Esophagus squamous epithelium (tissue), 5 donors: ENCODE measurements around the gene NECAB2. TPM values are rescaled to one million over a fixed set of nuclear protein-coding genes. Genes with fewer than 3 reads are reported as not detected.

Source experiments
- DNase-seq: peaks from one replicate; lab custom pipeline; 2025; lab: John Stamatoyannopoulos, UW
- H3K27ac ChIP-seq, 4 donors: fragments of 200-600 bp; sonication (generic); one replicate each; pipeline ENCODE4 v1.5.1; 2016 to 2019; ENCODE audit warnings: mild to moderate bottlenecking in 1 of 4
- H3K27me3 ChIP-seq, 4 donors: fragments of 200-600 bp; sonication (generic); 1 replicate in 3 of 4; 2 replicates in 1 of 4; pipeline versions ENCODE4 v1.5.1 to v1.6.0; 2017 to 2021; ENCODE audit warnings: antibody characterized with exemption in 1 of 4
- H3K36me3 ChIP-seq, 3 donors: fragments of 200-600 bp; sonication (generic); one replicate each; pipeline ENCODE4 v1.5.1; 2016 to 2019
- H3K4me1 ChIP-seq, 3 donors: fragments of 200-600 bp; sonication (generic); one replicate each; pipeline ENCODE4 v1.5.1; 2017 to 2019
- H3K4me3 ChIP-seq, 4 donors: fragments of 200-600 bp; sonication (generic); 1 replicate in 3 of 4; 2 replicates in 1 of 4; pipeline ENCODE4 v1.5.1; 2016 to 2019; ENCODE audit warnings: mild to moderate bottlenecking in 2 of 4, moderate library complexity in 1 of 4
- H3K9me3 ChIP-seq, 3 donors: fragments of 200-600 bp; sonication (generic); one replicate each; pipeline ENCODE4 v1.5.1; 2016 to 2019
- CTCF ChIP-seq, 6 experiments: fragments of 450-650 bp in 4 of 6; fragments of 200-600 bp in 2 of 6; sonication (generic) in 2 of 6; IDR thresholded peaks; one replicate each; pipeline ENCODE4 v1.5.1; 2016 to 2019; ENCODE audit warnings: antibody characterized with exemption in 6 of 6, mild to moderate bottlenecking in 4 of 6, moderate library complexity in 4 of 6
- POLR2A ChIP-seq, 4 donors: fragments of 450-650 bp; IDR thresholded peaks; one replicate each; pipeline ENCODE4 v1.6.1; 2017; ENCODE audit warnings: antibody characterized with exemption in 4 of 4, mild to moderate bottlenecking in 4 of 4, moderate library complexity in 3 of 4
- WGBS, 2 donors: methylation state at CpG; one replicate each; pipeline ENCODE4 v1.1.5; 2018; 5-methylcytosine and 5-hydroxymethylcytosine counted together
- intact Hi-C: fragments of 100-400 bp; cut with DNase I; formaldehyde crosslinking; loops from one replicate; pipeline ENCODE4 v1.15.0; 2022
- total RNA-seq, 4 donors: library from RNA; depleted of rRNA; stranded (reverse); fragments of >200 nt; gene quantifications; one replicate each; pipeline ENCODE4 v1.1.0, GENCODE V29; 2016
- donor health status: DM: yes; HTN: yes; CAD: no.

The NECAB2 gene
- total RNA-seq, 4 donors from 2014 or later: not detected

DNA sequence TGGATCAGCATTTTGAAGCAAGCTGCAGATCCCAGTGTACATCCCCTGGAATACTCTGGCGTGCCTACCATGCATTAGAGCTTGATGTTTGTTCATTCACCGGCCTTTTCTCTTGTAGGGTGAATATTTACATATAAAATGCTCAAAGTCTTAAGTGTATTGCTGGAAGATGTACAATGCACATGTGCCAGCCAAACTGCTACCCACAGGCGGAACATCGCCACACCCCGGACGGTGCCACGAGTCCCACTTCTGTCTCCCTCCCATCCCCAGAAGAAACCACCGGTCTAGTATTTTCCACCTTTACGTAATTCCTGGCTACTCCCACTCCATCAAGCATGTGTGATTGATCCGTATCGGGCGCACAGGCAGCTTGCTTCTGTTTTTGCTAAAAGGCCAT is 70.4 kb downstream of the NECAB2 start:
- Histone ChIP-seq H3K9me3 (peaks cover 0 to 10% (median 0%) of the 10 kb centered on the region in 3 donors), H3K36me3 (no peaks in the 10 kb centered on the region), H3K27me3 (peaks cover 0 to 67% (median 2%) of the 10 kb centered on the region in 4 donors), H3K4me3 (no peak overlapping the region), H3K27ac (no peak overlapping the region), H3K4me1 (peaks cover 0 to 19% (median 0%) of the 10 kb centered on the region in 3 donors)
- DNase-seq: no peak
- WGBS, 2 donors: 73 to 84% methylated on average over 12 of the region's 12 CpGs
- intact Hi-C loops: no loop called here
- TF ChIP-seq CTCF (IDR thresholded peaks at IDR 0.05): no peak
- TF ChIP-seq POLR2A (IDR thresholded peaks at IDR 0.05): no peak

DNA sequence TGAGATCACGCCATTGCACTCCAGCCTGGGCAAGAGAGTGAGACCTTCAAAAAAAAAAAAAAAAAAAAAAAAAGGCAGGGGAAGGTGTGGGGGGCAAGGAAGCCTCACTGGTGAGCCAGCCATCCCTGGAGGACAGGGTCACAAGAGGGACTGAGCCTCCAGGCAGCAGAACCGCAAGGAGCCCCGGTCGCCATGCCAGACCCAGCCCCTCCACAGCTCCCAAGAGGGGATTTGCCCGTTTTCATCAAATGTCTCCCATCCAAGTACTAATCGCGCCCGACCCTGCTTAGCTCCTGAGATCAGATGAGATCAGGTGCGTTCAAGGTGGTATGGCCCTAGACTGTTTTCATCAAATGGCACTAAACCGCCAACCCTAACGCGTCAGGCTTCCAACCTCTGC is 71.7 kb downstream of the NECAB2 start:
- WGBS, 2 donors: 86 to 96% methylated on average over 8 to 12 of the region's 12 CpGs
- TF ChIP-seq CTCF (IDR thresholded peaks at IDR 0.05): no peak
- TF ChIP-seq POLR2A (IDR thresholded peaks at IDR 0.05): no peak

GRCh38 chr16:84040226-84040822 is 72.3 kb downstream of the NECAB2 start:
- no peak for DNase-seq

More for the DNA sequence above, 71.7 kb downstream of the NECAB2 start:
- peaks cover 0 to 10% (median 0%) of the 10 kb centered on the region in 3 donors for H3K9me3 ChIP-seq
- no peak for DNase-seq
- intact Hi-C loops: no loop called here
- no peak overlapping the region for H3K4me3 ChIP-seq
- H3K27me3 ChIP-seq: peaks cover 0 to 79% (median 2%) of the 10 kb centered on the region in 4 donors
- H3K36me3 ChIP-seq: no peaks in the 10 kb centered on the region
- no peak overlapping the region for H3K27ac ChIP-seq
- H3K4me1 ChIP-seq: peaks cover 0 to 19% (median 0%) of the 10 kb centered on the region in 3 donors

GRCh38 chr16:84040823-84041820 is 73.1 kb downstream of the NECAB2 start:
- DNase-seq: no peak
- peaks cover 0 to 19% (median 0%) of the 10 kb centered on the region in 3 donors for H3K4me1 ChIP-seq
- 46 to 48% methylated on average over 8 to 28 of the region's 42 CpGs for WGBS, 2 donors
- no peaks in the 10 kb centered on the region for H3K36me3 ChIP-seq
- no peak overlapping the region for H3K4me3 ChIP-seq
- H3K27me3 ChIP-seq: peaks cover 0 to 88% (median 2%) of the 10 kb centered on the region in 4 donors
- H3K9me3 ChIP-seq: peaks cover 0 to 5% (median 0%) of the 10 kb centered on the region in 3 donors
- no peak overlapping the region for H3K27ac ChIP-seq
- no peak for TF ChIP-seq CTCF (IDR thresholded peaks at IDR 0.05)
- TF ChIP-seq POLR2A (IDR thresholded peaks at IDR 0.05): no peak
- intact Hi-C loops: no loop called here

More at GRCh38 chr16:84040226-84040822, 72.3 kb downstream of the NECAB2 start:
- Histone ChIP-seq H3K36me3 (no peaks in the 10 kb centered on the region), H3K27me3 (peaks cover 0 to 85% (median 2%) of the 10 kb centered on the region in 4 donors), H3K4me1 (peaks cover 0 to 19% (median 0%) of the 10 kb centered on the region in 3 donors), H3K27ac (no peak overlapping the region), H3K4me3 (no peak overlapping the region), H3K9me3 (peaks cover 0 to 10% (median 0%) of the 10 kb centered on the region in 3 donors)
- 63 to 100% methylated on average over 2 to 6 of the region's 14 CpGs for WGBS, 2 donors
- intact Hi-C loops: no loop called here
- TF ChIP-seq CTCF (IDR thresholded peaks at IDR 0.05): no peak
- no peak for TF ChIP-seq POLR2A (IDR thresholded peaks at IDR 0.05)
